Dermis lymphatic vessel endothelial cell (primary cell): ENCODE data around the gene MDFIC2. TPM values are rescaled to one million over a fixed set of nuclear protein-coding genes. Genes with fewer than 3 reads are reported as not detected.

ENCODE experiments used
- total RNA-seq: library from RNA; depleted of rRNA; stranded (reverse); fragments of >200 nt; gene quantifications from 2 replicates; pipeline ENCODE4 v1.2.1, GENCODE V29; 2014

The MDFIC2 gene
- total RNA-seq, result not detected in 2 replicates

GRCh38 chr3:70312336-70312735 is at the start of gene MDFIC2:
Gene MDFIC2, minus strand, starts transcription at chr3:70312638. Its CDS starts 665 bp downstream, at chr3:70311973.

